Measurements from ENCODE around the gene OXCT2. TPM values are rescaled to one million over a fixed set of nuclear protein-coding genes. Genes with fewer than 3 reads are reported as not detected.
A peak's percentile ranks its signal among the peaks of the same experiment; 100 is the strongest.
"Not testable (repeated sequence)": the region's sequence is repeated elsewhere in the genome, so short reads cannot be mapped to it uniquely, and the experiment has no call there.

Gene OXCT2
- total RNA-seq, 1 donor from 2014 or later, result 0.88 TPM

DNA sequence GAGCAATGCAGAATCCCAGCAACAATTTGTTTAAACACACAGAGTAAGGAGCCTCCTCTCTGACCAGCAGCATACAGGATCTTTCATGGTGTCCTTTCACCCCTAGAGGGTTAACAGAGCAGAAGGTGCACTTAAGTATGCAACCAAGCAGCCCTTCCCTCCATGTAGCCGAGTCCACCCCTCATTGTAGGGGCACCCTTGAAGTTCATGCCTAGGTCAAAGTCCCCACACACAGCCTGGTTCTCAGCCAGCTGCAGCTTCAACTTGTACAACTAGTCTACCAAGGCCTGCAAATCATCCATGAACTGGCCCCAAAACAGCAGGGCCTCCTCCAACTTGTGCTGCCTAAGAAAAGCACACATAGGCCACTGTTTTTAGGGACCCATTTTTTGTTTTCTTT is 24.5 kb upstream of the OXCT2 start:
- no peak for DNase-seq
- Histone ChIP-seq H3K36me3 (no peaks in the 10 kb centered on the region), H3K4me1 (no peaks in the 10 kb centered on the region), H3K27me3 (ENCODE audit: low read depth) (peaks cover 36% of the 10 kb centered on the region), H3K27ac (replicated peaks) (no peak overlapping the region), H3K9me3 (replicated peaks) (no peaks in the 10 kb centered on the region), H3K4me3 (no peak overlapping the region)
- intact Hi-C loops (cut with micrococcal nuclease), result no loop called here
- TF ChIP-seq, protein P1, sequence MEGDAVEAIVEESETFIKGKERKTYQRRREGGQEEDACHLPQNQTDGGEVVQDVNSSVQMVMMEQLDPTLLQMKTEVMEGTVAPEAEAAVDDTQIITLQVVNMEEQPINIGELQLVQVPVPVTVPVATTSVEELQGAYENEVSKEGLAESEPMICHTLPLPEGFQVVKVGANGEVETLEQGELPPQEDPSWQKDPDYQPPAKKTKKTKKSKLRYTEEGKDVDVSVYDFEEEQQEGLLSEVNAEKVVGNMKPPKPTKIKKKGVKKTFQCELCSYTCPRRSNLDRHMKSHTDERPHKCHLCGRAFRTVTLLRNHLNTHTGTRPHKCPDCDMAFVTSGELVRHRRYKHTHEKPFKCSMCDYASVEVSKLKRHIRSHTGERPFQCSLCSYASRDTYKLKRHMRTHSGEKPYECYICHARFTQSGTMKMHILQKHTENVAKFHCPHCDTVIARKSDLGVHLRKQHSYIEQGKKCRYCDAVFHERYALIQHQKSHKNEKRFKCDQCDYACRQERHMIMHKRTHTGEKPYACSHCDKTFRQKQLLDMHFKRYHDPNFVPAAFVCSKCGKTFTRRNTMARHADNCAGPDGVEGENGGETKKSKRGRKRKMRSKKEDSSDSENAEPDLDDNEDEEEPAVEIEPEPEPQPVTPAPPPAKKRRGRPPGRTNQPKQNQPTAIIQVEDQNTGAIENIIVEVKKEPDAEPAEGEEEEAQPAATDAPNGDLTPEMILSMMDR (IDR thresholded peaks at IDR 0.05; ENCODE audit: borderline replicate concordance), result no peak

DNA sequence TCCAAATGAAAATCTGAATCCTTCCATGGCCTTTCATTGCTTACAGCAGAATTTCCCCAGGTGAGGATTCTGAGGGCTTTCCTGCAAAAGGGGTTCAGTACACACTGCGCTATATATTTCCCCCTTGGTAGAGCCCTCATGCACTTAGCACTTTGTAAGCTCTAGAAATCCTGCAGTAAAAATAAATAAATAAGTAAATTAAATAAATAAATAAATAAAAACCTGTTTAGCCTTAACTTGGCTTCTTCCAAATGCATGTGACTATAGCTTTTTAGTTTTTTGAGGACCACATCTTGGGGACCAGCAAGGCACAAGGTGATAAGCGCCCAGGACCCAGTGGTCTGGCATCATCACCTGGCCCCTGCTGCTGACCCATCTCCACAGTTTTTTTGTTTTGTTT is 20.7 kb upstream of the OXCT2 start:
- H3K9me3 ChIP-seq (replicated peaks), result no peaks in the 10 kb centered on the region
- no peak for DNase-seq
- intact Hi-C loops (cut with micrococcal nuclease), result no loop called here
- H3K4me3 ChIP-seq, result no peak overlapping the region
- H3K27me3 ChIP-seq (ENCODE audit: low read depth), result peaks cover 71% of the 10 kb centered on the region
- H3K4me1 ChIP-seq, result peaks cover 10% of the 10 kb centered on the region
- no peak overlapping the region for H3K27ac ChIP-seq (replicated peaks)
- no peaks in the 10 kb centered on the region for H3K36me3 ChIP-seq
- TF ChIP-seq, protein P1 (IDR thresholded peaks at IDR 0.05; ENCODE audit: borderline replicate concordance), result no peak

DNA sequence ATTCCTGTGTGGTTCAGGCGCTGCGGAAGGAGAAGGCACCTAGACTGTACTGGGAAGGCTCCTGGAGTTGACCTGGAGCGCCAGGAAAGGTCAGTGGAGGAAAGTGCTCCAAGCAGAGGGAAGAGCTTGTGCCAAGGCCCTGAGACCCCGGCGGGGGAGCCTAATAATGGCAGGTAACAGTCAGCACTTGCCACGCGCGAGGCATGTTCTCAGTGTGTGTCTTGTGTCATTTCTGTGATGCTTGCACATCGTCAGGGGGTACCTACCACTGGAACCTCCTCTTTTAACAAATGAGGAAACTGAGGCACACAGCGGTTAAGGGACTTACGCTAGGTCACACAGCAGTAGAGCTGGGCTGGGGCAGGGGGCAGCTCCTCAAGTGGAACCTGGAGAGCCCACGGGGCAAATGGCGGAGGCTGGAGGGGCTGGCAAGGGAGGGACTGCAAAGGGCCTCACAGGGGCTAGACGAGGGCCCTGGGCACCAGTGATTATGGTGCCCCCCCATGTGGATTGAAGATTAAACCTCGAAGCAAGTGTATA is 18.5 kb upstream of the OXCT2 start:
- Histone ChIP-seq H3K27ac (replicated peaks) (no peak overlapping the region), H3K36me3 (no peaks in the 10 kb centered on the region), H3K4me3 (peak overlapping the region; percentile 67), H3K9me3 (replicated peaks) (no peaks in the 10 kb centered on the region), H3K27me3 (ENCODE audit: low read depth) (peaks cover 79% of the 10 kb centered on the region), H3K4me1 (peaks cover 10% of the 10 kb centered on the region)
- TF ChIP-seq, protein P1 (IDR thresholded peaks at IDR 0.05; ENCODE audit: borderline replicate concordance), result no peak
- no peak for DNase-seq
- intact Hi-C loops (cut with micrococcal nuclease), result no loop called here

DNA sequence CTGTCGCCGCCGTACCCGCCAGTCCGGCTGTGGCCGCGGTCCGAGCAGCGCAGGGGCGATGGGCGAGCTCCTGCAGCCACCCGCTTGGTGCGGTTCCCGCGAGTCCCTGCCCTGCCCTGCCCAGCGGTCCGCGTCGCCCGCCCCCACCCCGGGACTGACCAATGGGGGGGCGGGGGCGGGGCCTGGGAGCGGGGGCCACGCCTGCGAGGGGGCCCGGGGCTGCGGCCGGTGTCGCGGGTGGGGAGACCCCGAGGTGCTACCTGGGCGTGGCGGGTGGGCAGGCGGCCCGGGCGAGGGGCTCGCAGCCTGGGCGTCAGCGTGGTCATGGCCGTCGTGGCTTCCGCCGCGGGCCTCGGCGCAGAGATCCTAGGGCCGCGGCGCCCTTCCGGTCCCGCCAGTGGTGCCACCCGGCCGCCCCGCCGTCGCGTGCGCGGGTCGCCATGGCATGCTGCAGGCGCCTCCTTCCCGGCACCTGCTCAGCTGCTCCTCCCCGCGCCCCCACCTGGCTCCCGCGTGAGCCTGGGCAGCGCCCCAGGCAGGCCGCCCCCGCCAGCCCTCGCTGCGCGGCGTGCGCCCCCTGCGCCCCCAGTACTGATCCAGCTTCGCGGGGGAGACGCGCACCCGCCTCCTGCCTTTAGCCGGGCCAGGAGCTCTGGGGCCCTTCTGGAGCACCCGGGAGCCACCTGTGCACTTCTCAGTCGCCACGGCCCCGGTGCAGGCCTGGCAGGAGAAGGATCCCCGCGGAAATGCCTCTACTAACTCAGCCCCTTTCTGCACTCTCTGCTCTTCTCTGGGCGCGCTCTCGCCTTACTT is 17.8 kb upstream of the OXCT2 start, which contains the start of gene BMP8B:
TSS of gene BMP8B (minus strand) at position 108 of the 813 bp plus-strand sequence. CDS start 380 bp downstream, outside the sequence.
- peak within 1 kb of the TSS; percentile 67 for H3K4me3 ChIP-seq
- no peaks in the 10 kb centered on the region for H3K36me3 ChIP-seq
- H3K27ac ChIP-seq (replicated peaks), result no peak within 1 kb of the TSS
- no peaks in the 10 kb centered on the region for H3K9me3 ChIP-seq (replicated peaks)
- peaks cover 10% of the 10 kb centered on the region for H3K4me1 ChIP-seq
- intact Hi-C loops (cut with micrococcal nuclease), result no loop called here
- peak; percentile 49 for DNase-seq
- peaks cover 72% of the 10 kb centered on the region for H3K27me3 ChIP-seq (ENCODE audit: low read depth)
- TF ChIP-seq, protein P1 (IDR thresholded peaks at IDR 0.05; ENCODE audit: borderline replicate concordance), result no peak

DNA sequence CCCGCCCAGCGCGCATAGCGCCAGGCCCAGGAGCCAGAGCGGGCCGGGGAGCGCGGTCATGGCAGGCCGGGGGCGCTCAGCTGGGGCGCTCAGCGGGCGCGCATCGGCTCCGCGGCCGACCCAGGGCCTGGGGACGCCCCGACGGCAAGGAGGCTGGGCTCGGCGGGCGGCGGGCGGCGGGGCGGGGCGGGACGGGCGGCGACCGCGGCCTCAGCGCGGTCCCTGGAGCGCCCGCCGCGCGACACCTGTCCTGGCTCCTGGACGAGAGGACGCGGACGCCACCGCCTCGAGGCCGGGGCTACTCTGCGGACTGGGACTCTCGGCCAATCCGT is 17.2 kb upstream of the OXCT2 start:
- H3K4me3 ChIP-seq, result peak overlapping the region; percentile 67
- TF ChIP-seq, protein P1 (IDR thresholded peaks at IDR 0.05; ENCODE audit: borderline replicate concordance), result no peak
- DNase-seq, result no peak
- H3K27ac ChIP-seq (replicated peaks), result no peak overlapping the region
- H3K36me3 ChIP-seq, result no peaks in the 10 kb centered on the region
- intact Hi-C loops (cut with micrococcal nuclease), result no loop called here
- peaks cover 68% of the 10 kb centered on the region for H3K27me3 ChIP-seq (ENCODE audit: low read depth)
- peaks cover 10% of the 10 kb centered on the region for H3K4me1 ChIP-seq
- no peaks in the 10 kb centered on the region for H3K9me3 ChIP-seq (replicated peaks)

DNA sequence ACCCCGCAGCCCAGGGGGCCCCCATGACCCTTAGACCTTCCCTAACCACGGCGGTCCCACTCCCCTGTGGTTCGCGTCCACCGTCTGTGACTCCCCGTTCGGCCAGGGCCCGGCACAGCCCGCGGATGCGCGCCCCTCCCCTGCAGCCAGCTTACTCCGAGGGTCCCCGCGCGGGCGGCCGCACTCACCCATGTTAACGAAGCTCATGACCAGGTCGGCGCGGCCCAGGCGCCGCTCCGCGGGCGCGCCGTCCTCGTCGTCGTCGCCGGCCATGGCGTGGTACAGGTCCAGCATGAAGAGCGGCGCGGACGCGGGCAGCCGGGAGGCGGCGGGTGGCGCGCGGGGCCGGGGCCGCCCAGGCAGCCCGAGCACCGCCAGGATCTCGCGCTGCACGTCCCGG is 16.8 kb upstream of the OXCT2 start:
- peaks cover 10% of the 10 kb centered on the region for H3K4me1 ChIP-seq
- peaks cover 72% of the 10 kb centered on the region for H3K27me3 ChIP-seq (ENCODE audit: low read depth)
- DNase-seq; H3K27ac ChIP-seq (replicated peaks); H3K36me3 ChIP-seq; H3K4me3 ChIP-seq; intact Hi-C loops (cut with micrococcal nuclease); H3K9me3 ChIP-seq (replicated peaks): not testable (repeated sequence)
